Measurements from ENCODE around the gene ODAD3.

Gene ODAD3

DNA sequence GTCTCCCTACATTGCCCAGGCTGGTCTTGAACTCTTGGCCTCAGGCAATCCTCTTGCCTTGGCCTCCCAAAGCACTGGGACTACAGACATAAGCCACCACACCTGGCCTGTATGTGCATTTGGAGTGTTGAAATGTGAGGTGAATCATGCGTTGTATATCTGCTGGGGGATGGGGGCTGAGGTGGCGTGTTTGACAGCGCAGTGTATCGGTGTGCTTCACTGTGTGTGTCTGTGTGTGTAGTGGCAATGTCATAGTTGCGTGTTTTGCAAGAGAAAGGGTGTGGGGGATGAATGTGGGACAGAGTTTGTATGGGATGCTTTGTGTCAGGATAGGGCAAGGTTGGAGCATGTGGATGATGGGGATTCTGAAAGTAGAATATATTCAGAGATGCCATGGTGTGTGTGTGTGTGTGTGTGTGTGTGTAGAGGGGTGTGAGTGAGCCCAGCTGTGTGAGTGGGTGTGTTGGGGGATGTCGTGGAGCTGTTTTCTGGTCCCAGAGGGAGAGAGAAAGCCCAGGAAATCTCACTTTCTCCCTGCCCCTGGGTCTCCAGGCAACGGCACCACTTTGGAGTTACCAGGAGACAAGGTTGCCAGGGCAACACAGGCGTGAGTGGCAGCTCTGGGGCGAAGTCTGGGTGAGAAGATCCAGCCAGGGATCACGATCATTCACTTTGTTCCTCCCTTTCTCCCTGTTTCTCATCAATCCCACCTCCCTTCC is 61.6 kb downstream of the ODAD3 start:
- TF ChIP-seq ZFX (IDR thresholded peaks at IDR 0.05) = no peak
- TF ChIP-seq, protein P1, sequence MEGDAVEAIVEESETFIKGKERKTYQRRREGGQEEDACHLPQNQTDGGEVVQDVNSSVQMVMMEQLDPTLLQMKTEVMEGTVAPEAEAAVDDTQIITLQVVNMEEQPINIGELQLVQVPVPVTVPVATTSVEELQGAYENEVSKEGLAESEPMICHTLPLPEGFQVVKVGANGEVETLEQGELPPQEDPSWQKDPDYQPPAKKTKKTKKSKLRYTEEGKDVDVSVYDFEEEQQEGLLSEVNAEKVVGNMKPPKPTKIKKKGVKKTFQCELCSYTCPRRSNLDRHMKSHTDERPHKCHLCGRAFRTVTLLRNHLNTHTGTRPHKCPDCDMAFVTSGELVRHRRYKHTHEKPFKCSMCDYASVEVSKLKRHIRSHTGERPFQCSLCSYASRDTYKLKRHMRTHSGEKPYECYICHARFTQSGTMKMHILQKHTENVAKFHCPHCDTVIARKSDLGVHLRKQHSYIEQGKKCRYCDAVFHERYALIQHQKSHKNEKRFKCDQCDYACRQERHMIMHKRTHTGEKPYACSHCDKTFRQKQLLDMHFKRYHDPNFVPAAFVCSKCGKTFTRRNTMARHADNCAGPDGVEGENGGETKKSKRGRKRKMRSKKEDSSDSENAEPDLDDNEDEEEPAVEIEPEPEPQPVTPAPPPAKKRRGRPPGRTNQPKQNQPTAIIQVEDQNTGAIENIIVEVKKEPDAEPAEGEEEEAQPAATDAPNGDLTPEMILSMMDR (conservative IDR thresholded peaks at IDR 0.05) = no peak
- H3K27ac ChIP-seq = peak overlapping the region; percentile 89

DNA sequence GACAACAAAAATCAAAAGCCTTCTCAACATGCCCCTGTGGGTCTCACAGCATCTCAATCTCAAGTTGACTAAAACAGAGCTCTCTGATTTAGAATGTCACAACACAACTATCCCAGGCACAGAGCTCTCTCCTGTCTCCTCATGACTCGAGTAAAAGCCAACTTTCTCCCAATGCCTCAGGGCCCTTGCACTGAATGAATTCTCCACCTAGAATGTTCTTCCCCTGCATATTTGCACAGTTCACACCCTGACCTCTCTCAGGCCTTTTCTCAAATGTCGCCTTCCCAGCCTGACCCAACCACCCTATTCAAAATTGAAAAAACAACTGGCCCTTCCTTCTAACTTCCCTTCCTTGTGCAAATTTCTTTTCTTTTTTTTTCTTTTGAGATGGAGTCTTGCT is 64.2 kb downstream of the ODAD3 start:
- no peak for TF ChIP-seq ZFX (IDR thresholded peaks at IDR 0.05)
- TF ChIP-seq, protein P1 (conservative IDR thresholded peaks at IDR 0.05) = no peak
- H3K27ac ChIP-seq = no peak overlapping the region

All from C4-2B (cell line).